SH-SY5Y (cell line): ENCODE data around the gene NHLH2.

ENCODE experiments used
- GATA2 ChIP-seq: IDR thresholded peaks from 2 replicates; pipeline ENCODE4 v1.6.1; 2011; ENCODE audit warnings: mild to moderate bottlenecking, low read depth, low read length
- GATA3 ChIP-seq: IDR thresholded peaks from 2 replicates; pipeline ENCODE4 v1.6.1; 2011; ENCODE audit warnings: low read depth, mild to moderate bottlenecking, low read length, moderate library complexity

GRCh38 chr1:115822117-115822516, 18.8 kb downstream of the NHLH2 start:
- TF ChIP-seq GATA2 (no peak), GATA3 (no peak)
